ENCODE results near the gene CUL7. TPM values are rescaled to one million over a fixed set of nuclear protein-coding genes. Genes with fewer than 3 reads are reported as not detected.
A peak's percentile ranks its signal among the peaks of the same experiment; 100 is the strongest.

Gene CUL7
- total and polyA plus RNA-seq, 9 of the 15 experiments (the other 6 are each of a cell fraction or from before 2014, with no cell fraction given), result 0.44 to 20.1 (median 8.6) TPM

GRCh38 chr6:43021270-43022047, 32.2 kb downstream of the CUL7 start, which contains the start of gene RRP36 (continued):
- TF ChIP-seq, protein P1, sequence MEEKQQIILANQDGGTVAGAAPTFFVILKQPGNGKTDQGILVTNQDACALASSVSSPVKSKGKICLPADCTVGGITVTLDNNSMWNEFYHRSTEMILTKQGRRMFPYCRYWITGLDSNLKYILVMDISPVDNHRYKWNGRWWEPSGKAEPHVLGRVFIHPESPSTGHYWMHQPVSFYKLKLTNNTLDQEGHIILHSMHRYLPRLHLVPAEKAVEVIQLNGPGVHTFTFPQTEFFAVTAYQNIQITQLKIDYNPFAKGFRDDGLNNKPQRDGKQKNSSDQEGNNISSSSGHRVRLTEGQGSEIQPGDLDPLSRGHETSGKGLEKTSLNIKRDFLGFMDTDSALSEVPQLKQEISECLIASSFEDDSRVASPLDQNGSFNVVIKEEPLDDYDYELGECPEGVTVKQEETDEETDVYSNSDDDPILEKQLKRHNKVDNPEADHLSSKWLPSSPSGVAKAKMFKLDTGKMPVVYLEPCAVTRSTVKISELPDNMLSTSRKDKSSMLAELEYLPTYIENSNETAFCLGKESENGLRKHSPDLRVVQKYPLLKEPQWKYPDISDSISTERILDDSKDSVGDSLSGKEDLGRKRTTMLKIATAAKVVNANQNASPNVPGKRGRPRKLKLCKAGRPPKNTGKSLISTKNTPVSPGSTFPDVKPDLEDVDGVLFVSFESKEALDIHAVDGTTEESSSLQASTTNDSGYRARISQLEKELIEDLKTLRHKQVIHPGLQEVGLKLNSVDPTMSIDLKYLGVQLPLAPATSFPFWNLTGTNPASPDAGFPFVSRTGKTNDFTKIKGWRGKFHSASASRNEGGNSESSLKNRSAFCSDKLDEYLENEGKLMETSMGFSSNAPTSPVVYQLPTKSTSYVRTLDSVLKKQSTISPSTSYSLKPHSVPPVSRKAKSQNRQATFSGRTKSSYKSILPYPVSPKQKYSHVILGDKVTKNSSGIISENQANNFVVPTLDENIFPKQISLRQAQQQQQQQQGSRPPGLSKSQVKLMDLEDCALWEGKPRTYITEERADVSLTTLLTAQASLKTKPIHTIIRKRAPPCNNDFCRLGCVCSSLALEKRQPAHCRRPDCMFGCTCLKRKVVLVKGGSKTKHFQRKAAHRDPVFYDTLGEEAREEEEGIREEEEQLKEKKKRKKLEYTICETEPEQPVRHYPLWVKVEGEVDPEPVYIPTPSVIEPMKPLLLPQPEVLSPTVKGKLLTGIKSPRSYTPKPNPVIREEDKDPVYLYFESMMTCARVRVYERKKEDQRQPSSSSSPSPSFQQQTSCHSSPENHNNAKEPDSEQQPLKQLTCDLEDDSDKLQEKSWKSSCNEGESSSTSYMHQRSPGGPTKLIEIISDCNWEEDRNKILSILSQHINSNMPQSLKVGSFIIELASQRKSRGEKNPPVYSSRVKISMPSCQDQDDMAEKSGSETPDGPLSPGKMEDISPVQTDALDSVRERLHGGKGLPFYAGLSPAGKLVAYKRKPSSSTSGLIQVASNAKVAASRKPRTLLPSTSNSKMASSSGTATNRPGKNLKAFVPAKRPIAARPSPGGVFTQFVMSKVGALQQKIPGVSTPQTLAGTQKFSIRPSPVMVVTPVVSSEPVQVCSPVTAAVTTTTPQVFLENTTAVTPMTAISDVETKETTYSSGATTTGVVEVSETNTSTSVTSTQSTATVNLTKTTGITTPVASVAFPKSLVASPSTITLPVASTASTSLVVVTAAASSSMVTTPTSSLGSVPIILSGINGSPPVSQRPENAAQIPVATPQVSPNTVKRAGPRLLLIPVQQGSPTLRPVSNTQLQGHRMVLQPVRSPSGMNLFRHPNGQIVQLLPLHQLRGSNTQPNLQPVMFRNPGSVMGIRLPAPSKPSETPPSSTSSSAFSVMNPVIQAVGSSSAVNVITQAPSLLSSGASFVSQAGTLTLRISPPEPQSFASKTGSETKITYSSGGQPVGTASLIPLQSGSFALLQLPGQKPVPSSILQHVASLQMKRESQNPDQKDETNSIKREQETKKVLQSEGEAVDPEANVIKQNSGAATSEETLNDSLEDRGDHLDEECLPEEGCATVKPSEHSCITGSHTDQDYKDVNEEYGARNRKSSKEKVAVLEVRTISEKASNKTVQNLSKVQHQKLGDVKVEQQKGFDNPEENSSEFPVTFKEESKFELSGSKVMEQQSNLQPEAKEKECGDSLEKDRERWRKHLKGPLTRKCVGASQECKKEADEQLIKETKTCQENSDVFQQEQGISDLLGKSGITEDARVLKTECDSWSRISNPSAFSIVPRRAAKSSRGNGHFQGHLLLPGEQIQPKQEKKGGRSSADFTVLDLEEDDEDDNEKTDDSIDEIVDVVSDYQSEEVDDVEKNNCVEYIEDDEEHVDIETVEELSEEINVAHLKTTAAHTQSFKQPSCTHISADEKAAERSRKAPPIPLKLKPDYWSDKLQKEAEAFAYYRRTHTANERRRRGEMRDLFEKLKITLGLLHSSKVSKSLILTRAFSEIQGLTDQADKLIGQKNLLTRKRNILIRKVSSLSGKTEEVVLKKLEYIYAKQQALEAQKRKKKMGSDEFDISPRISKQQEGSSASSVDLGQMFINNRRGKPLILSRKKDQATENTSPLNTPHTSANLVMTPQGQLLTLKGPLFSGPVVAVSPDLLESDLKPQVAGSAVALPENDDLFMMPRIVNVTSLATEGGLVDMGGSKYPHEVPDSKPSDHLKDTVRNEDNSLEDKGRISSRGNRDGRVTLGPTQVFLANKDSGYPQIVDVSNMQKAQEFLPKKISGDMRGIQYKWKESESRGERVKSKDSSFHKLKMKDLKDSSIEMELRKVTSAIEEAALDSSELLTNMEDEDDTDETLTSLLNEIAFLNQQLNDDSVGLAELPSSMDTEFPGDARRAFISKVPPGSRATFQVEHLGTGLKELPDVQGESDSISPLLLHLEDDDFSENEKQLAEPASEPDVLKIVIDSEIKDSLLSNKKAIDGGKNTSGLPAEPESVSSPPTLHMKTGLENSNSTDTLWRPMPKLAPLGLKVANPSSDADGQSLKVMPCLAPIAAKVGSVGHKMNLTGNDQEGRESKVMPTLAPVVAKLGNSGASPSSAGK (IDR thresholded peaks at IDR 0.05), result peak; percentile 67; the same call in 1 of the 2 replicates
- TF ChIP-seq NCOA6 (IDR thresholded peaks at IDR 0.05) (no peak), TRIM28 (IDR thresholded peaks at IDR 0.05) (0 out of 2 replicates have a peak, but pooled peaks have one; percentile 43), GABPB2 (CRISPR knock-in tag; conservative IDR thresholded peaks at IDR 0.05) (peak; percentile 54; the same call in 1 of the 2 replicates), SMARCA5 (IDR thresholded peaks at IDR 0.05) (no peak), ZBTB49 (CRISPR knock-in tag; IDR thresholded peaks at IDR 0.05; ENCODE audit: borderline replicate concordance) (peak; percentile 67; the same call in 1 of the 2 replicates), KDM4B (IDR thresholded peaks at IDR 0.05; ENCODE audit: borderline replicate concordance in 2 of 2, low read depth in 1 of 2) (no peak), ZSCAN32 (CRISPR knock-in tag; IDR thresholded peaks at IDR 0.05) (no peak; the same call in 1 of the 2 replicates), PHTF2 (CRISPR knock-in tag; IDR thresholded peaks at IDR 0.05) (no peak)
